PC-9 (cell line): Measurements from ENCODE around the gene SPATA7. TPM values are rescaled to one million over a fixed set of nuclear protein-coding genes. Genes with fewer than 3 reads are reported as not detected.

ENCODE experiments used
- BruUV-seq: library from RNA; stranded (reverse); fragments of 400-500 nt; replicated peaks from 2 replicates; lab custom pipeline; 2021; lab: Mats Ljungman, UMichigan
- CTCF ChIA-PET: fragments of 300-600 bp; sonication (Branson Sonifier 250); formaldehyde crosslinking; loops from one replicate; lab custom pipeline; 2022; ENCODE audit warnings: antibody characterized with exemption; lab: Charles Lee
- POLR2A ChIA-PET: fragments of 300-600 bp; sonication (Branson Sonifier 250); formaldehyde crosslinking; loops from one replicate; lab custom pipeline; 2022; ENCODE audit warnings: antibody characterized with exemption; ENCODE audit not compliant: unreplicated experiment; lab: Charles Lee
- DNase-seq, 2 experiments: peaks; one replicate each; pipeline versions ENCODE4 v3.0.0 to v3.0.0-alpha.2; 2015 to 2022; ENCODE audit warnings: mixed read lengths in 1 of 2
- H2AFZ ChIP-seq: fragments of 200-600 bp; sonication (generic); 2 replicates; pipeline ENCODE4 v1.8.1; 2017; ENCODE audit warnings: antibody characterized with exemption
- H3F3A ChIP-seq: fragments of 200-600 bp; sonication (generic); 2 replicates; pipeline ENCODE4 v1.8.1; 2017; ENCODE audit warnings: antibody characterized with exemption, mild to moderate bottlenecking, low read depth; ENCODE audit not compliant: insufficient read depth
- H3K27ac ChIP-seq: fragments of 200-600 bp; sonication (generic); 2 replicates; pipeline ENCODE4 v1.6.1; 2016; ENCODE audit warnings: mixed run types
- H3K27me3 ChIP-seq: fragments of 200-600 bp; sonication (generic); 2 replicates; pipeline ENCODE4 v1.6.1; 2016; ENCODE audit warnings: low read depth, mixed run types; ENCODE audit not compliant: insufficient read depth
- H3K36me3 ChIP-seq: fragments of 200-600 bp; sonication (generic); 2 replicates; pipeline ENCODE4 v1.6.1; 2016; ENCODE audit warnings: low read depth, mixed run types
- H3K4me1 ChIP-seq: fragments of 200-600 bp; sonication (generic); replicated peaks from 2 replicates; pipeline ENCODE4 v1.6.1; 2016; ENCODE audit warnings: mixed run types; ENCODE audit not compliant: insufficient read depth
- H3K4me2 ChIP-seq: fragments of 200-600 bp; sonication (generic); 2 replicates; pipeline ENCODE4 v1.6.1; 2017; ENCODE audit warnings: mixed run types
- H3K4me3 ChIP-seq: fragments of 200-600 bp; sonication (generic); 2 replicates; pipeline ENCODE4 v1.6.1; 2016; ENCODE audit warnings: mixed run types
- H3K79me2 ChIP-seq: fragments of 200-600 bp; sonication (generic); 2 replicates; pipeline ENCODE4 v1.6.1; 2017; ENCODE audit warnings: low read depth, mixed run types
- H3K9me2 ChIP-seq: fragments of 200-600 bp; sonication (generic); 2 replicates; pipeline ENCODE4 v1.8.1; 2017; ENCODE audit warnings: mild to moderate bottlenecking; ENCODE audit not compliant: insufficient read depth
- H3K9me3 ChIP-seq: fragments of 200-600 bp; sonication (generic); 2 replicates; pipeline ENCODE4 v1.8.1; 2016; ENCODE audit warnings: low read depth; ENCODE audit not compliant: insufficient read depth
- H4K20me1 ChIP-seq: fragments of 200-600 bp; sonication (generic); 2 replicates; pipeline ENCODE4 v1.8.1; 2017; ENCODE audit not compliant: insufficient read depth
- EZH2 ChIP-seq: fragments of 200-600 bp; sonication (generic); IDR thresholded peaks from 2 replicates; pipeline ENCODE4 v1.8.0; 2017; ENCODE audit warnings: antibody characterized with exemption, low read depth
- intact Hi-C: fragments of 100-400 bp; cut with micrococcal nuclease; formaldehyde crosslinking; loops from one replicate; pipeline ENCODE4 v1.10.0; 2022; ENCODE audit not compliant: unreplicated experiment
- total RNA-seq: library from RNA; stranded (reverse); gene quantifications from 2 replicates; pipeline ENCODE4 v1.2.3, GENCODE V29; 2021
- TF ChIP-seq, protein P1 (sequence below): fragments of 200-600 bp; sonication (generic); conservative IDR thresholded peaks from 2 replicates; pipeline ENCODE4 v1.6.1; 2017; ENCODE audit warnings: mixed run types, antibody characterized with exemption, mild to moderate bottlenecking, moderate library complexity

Gene SPATA7
- total RNA-seq, 1 experiment from 2014 or later = 2.9 TPM

DNA sequence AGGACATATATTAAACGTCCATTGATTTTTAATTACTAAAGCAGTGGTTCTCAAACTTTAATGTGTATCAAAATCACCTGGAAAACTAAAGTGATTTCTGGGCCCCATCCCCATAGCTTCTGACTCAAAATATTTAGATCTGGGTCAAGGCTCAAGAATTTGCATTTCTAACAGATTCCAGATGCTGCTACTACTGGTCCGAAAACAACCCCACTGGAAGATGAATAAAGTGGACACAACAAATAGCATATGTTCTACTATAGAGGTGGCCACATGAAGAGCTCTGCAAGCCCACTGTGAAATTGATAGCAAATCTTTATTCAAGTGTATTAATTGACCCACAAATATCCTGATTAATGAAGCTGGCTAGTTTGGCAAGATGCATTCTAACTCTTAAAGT, 69.4 kb downstream of the SPATA7 start:
- CTCF ChIA-PET = no interaction called here
- H3K27ac ChIP-seq = no peak overlapping the region
- no peaks in the 10 kb centered on the region for H3K9me3 ChIP-seq
- no TSS peak for BruUV-seq
- TF ChIP-seq, protein P1, sequence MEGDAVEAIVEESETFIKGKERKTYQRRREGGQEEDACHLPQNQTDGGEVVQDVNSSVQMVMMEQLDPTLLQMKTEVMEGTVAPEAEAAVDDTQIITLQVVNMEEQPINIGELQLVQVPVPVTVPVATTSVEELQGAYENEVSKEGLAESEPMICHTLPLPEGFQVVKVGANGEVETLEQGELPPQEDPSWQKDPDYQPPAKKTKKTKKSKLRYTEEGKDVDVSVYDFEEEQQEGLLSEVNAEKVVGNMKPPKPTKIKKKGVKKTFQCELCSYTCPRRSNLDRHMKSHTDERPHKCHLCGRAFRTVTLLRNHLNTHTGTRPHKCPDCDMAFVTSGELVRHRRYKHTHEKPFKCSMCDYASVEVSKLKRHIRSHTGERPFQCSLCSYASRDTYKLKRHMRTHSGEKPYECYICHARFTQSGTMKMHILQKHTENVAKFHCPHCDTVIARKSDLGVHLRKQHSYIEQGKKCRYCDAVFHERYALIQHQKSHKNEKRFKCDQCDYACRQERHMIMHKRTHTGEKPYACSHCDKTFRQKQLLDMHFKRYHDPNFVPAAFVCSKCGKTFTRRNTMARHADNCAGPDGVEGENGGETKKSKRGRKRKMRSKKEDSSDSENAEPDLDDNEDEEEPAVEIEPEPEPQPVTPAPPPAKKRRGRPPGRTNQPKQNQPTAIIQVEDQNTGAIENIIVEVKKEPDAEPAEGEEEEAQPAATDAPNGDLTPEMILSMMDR = no peak
- TF ChIP-seq EZH2 = no peak
- H3K4me3 ChIP-seq = no peak overlapping the region
- H2AFZ ChIP-seq = no peak overlapping the region
- DNase-seq = no peak
- H3K9me2 ChIP-seq = no peaks in the 10 kb centered on the region
- no peaks in the 10 kb centered on the region for H3K79me2 ChIP-seq
- H3K4me1 ChIP-seq = no peaks in the 10 kb centered on the region
- intact Hi-C loops = no loop called here
- no peak overlapping the region for H3K4me2 ChIP-seq
- no peaks in the 10 kb centered on the region for H3K36me3 ChIP-seq
- H4K20me1 ChIP-seq = no peaks in the 10 kb centered on the region
- no peaks in the 10 kb centered on the region for H3F3A ChIP-seq
- H3K27me3 ChIP-seq = no peaks in the 10 kb centered on the region
- POLR2A ChIA-PET = no interaction called here

DNA sequence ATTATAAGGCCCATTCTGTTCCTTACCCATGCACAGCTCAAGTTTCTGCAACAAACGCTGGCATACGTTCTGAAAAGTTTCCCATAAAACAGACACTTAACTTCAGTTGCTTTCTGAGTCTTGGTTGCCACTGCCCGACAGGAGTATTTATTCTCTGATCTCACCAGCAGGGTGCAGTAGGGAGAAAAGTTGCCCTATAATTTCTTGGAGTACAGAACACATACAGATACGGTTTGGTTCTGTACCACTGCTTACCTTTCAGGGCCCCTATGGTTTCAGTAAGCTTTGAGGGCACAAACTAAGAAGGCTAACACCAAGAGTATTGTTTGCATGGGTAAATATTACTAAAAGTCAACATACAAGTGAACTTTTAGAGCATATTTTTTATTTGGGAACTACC, 77.9 kb downstream of the SPATA7 start:
- intact Hi-C loops = no loop called here
- CTCF ChIA-PET = no interaction called here
- H3K9me2 ChIP-seq = no peaks in the 10 kb centered on the region
- no peaks in the 10 kb centered on the region for H3K79me2 ChIP-seq
- no peak overlapping the region for H3K27ac ChIP-seq
- H3K4me2 ChIP-seq = no peak overlapping the region
- no peaks in the 10 kb centered on the region for H3K9me3 ChIP-seq
- no peak overlapping the region for H3K4me3 ChIP-seq
- H3F3A ChIP-seq = no peaks in the 10 kb centered on the region
- DNase-seq = no peak
- H3K36me3 ChIP-seq = no peaks in the 10 kb centered on the region
- H3K4me1 ChIP-seq = no peaks in the 10 kb centered on the region; the same call in 1 of the 2 replicates
- POLR2A ChIA-PET = no interaction called here
- no peaks in the 10 kb centered on the region for H3K27me3 ChIP-seq
- no peaks in the 10 kb centered on the region for H4K20me1 ChIP-seq
- TF ChIP-seq EZH2 = no peak
- TF ChIP-seq, protein P1 = peak; percentile 39; the same call in 1 of the 2 replicates
- H2AFZ ChIP-seq = no peak overlapping the region
- BruUV-seq = no TSS peak

- Histone ChIP-seq H3K4me2 (0 out of 2 replicates have a peak overlapping the region, but pooled peaks have one; percentile 19), H2AFZ (no peak overlapping the region), H4K20me1 (no peaks in the 10 kb centered on the region), H3K27me3 (no peaks in the 10 kb centered on the region), H3K9me3 (no peaks in the 10 kb centered on the region), H3K36me3 (no peaks in the 10 kb centered on the region), H3K79me2 (no peaks in the 10 kb centered on the region), H3K4me3 (no peak overlapping the region), H3K27ac (no peak overlapping the region), H3K9me2 (no peaks in the 10 kb centered on the region), H3F3A (peaks cover 3% of the 10 kb centered on the region; the same call in 1 of the 2 replicates), H3K4me1 (peaks cover 6% of the 10 kb centered on the region)
- intact Hi-C loops = no loop called here
- ChIA-PET POLR2A (interaction anchor here (0.9 kb wide), 1 partner anchor 448 kb away, joined by 4 read pairs; no protein-coding TSS in a partner anchor), CTCF (no interaction called here)
- BruUV-seq = no TSS peak
- peak in 1 of 2 experiments; percentile 71 for DNase-seq
- TF ChIP-seq EZH2 = no peak
- TF ChIP-seq, protein P1 = no peak
Observed at GRCh38 chr14:88468406-88468805, 82.9 kb downstream of the SPATA7 start.
